HCT116 (cell line): Measurements from ENCODE around the gene NDUFA3. TPM values are rescaled to one million over a fixed set of nuclear protein-coding genes. Genes with fewer than 3 reads are reported as not detected.

ENCODE experiments used
- ATAC-seq: fragments of 200-7000 bp; cut with Tn5 transposase; 2 replicates; pipeline ENCODE4 v1.9.1; 2020; ENCODE audit warnings: mild to moderate bottlenecking, moderate library complexity
- BruUV-seq: library from RNA; stranded (reverse); fragments of 400-500 nt; replicated peaks from 2 replicates; lab custom pipeline; 2021; lab: Mats Ljungman, UMichigan
- CTCF ChIA-PET: fragments of 300-600 bp; sonication (Branson Sonifier 250); formaldehyde crosslinking; loops from one replicate; lab custom pipeline; 2021; ENCODE audit warnings: antibody characterized with exemption; lab: Charles Lee
- POLR2A ChIA-PET: fragments of 300-600, 350-600 bp; sonication (Branson Sonifier 250); formaldehyde crosslinking; loops from one replicate; lab custom pipeline; 2021; ENCODE audit warnings: antibody characterized with exemption; lab: Charles Lee
- RAD21 ChIA-PET, 2 experiments: fragments of 300-600 bp; sonication (Branson Sonifier 250); formaldehyde crosslinking; loops; one replicate each; lab custom pipeline; 2023; ENCODE audit warnings: low total read pairs in 2 of 2; ENCODE audit not compliant: uncharacterized antibody in 2 of 2, unreplicated experiment in 2 of 2, low non-redundant PET in 1 of 2; lab: Charles Lee
- DNase-seq: peaks from one replicate; pipeline ENCODE4 v3.0.0-alpha.2; 2010; ENCODE audit warnings: low read depth, low spot score
- H2AFZ ChIP-seq: fragments of 200-600 bp; shearing (Covaris generic), sonication (generic); 2 replicates; pipeline ENCODE4 v1.6.1; 2017; ENCODE audit warnings: low read depth, mixed run types, mixed read lengths, antibody characterized with exemption, low read length; ENCODE audit not compliant: poor library complexity, severe bottlenecking
- H3K27ac ChIP-seq: 2 replicates; pipeline ENCODE4 v1.5.1; 2012; ENCODE audit warnings: low read depth, low read length
- H3K27me3 ChIP-seq: fragments of 200-600 bp; sonication (generic); 2 replicates; pipeline ENCODE4 v1.6.1; 2016; ENCODE audit warnings: mixed run types, low read length, mixed read lengths; ENCODE audit not compliant: insufficient read depth
- H3K36me3 ChIP-seq, 2 experiments: fragments of 200-500 bp in 1 of 2; fragments of 200-600 bp in 1 of 2; sonication (Bioruptor generic) in 1 of 2; sonication (generic) in 1 of 2; 2 replicates each; pipeline versions ENCODE4 v1.5.1 to v1.6.1; 2014 to 2016; ENCODE audit warnings: low read length in 2 of 2, inconsistent platforms in 1 of 2, mixed read lengths in 1 of 2, mixed run types in 1 of 2; ENCODE audit not compliant: insufficient read depth in 2 of 2, control insufficient read depth in 1 of 2
- H3K4me1 ChIP-seq, 2 experiments: fragments of 200-600 bp in 1 of 2; sonication (generic) in 1 of 2; 2 replicates each; pipeline versions ENCODE4 v1.5.1 to v1.6.1; 2012 to 2017; ENCODE audit warnings: low read length in 2 of 2, inconsistent platforms in 1 of 2, mild to moderate bottlenecking in 1 of 2, mixed read lengths in 1 of 2, mixed run types in 1 of 2, moderate library complexity in 1 of 2; ENCODE audit not compliant: insufficient read depth in 2 of 2, control insufficient read depth in 1 of 2
- H3K4me2 ChIP-seq: fragments of 200-600 bp; sonication (generic); 2 replicates; pipeline ENCODE4 v1.6.1; 2017; ENCODE audit warnings: mixed run types, low read length, mixed read lengths
- H3K4me3 ChIP-seq, 2 experiments: fragments of 200-600 bp in 1 of 2; sonication (generic) in 1 of 2; replicated peaks in 1 of 2; 2 replicates each; pipeline ENCODE4 v1.5.1; 2011 to 2016; ENCODE audit warnings: low read length in 2 of 2, control low read depth in 1 of 2, low read depth in 1 of 2, mild to moderate bottlenecking in 1 of 2, mixed read lengths in 1 of 2, mixed run types in 1 of 2
- H3K79me2 ChIP-seq: fragments of 200-600 bp; sonication (generic); 2 replicates; pipeline ENCODE4 v1.6.1; 2017; ENCODE audit warnings: mild to moderate bottlenecking, mixed run types, low read length, moderate library complexity, mixed read lengths; ENCODE audit not compliant: insufficient read depth
- H3K9ac ChIP-seq: fragments of 200-600 bp; sonication (generic); 2 replicates; pipeline ENCODE4 v1.6.1; 2016; ENCODE audit warnings: low read length, mixed read lengths
- H3K9me2 ChIP-seq: fragments of 200-600 bp; sonication (generic), shearing (Covaris generic); 2 replicates; pipeline ENCODE4 v1.6.1; 2017; ENCODE audit warnings: mixed run types, mild to moderate bottlenecking, moderate library complexity; ENCODE audit not compliant: insufficient read depth
- H3K9me3 ChIP-seq, 2 experiments: fragments of 200-500 bp in 1 of 2; fragments of 200-600 bp in 1 of 2; sonication (Bioruptor generic) in 1 of 2; sonication (generic) in 1 of 2; 2 replicates each; pipeline ENCODE4 v1.6.1; 2014 to 2017; ENCODE audit warnings: low read length in 2 of 2, mixed read lengths in 2 of 2, inconsistent platforms in 1 of 2, low read depth in 1 of 2, mild to moderate bottlenecking in 1 of 2, mixed run types in 1 of 2, moderate library complexity in 1 of 2; ENCODE audit not compliant: control insufficient read depth in 1 of 2, insufficient read depth in 1 of 2
- H4K20me1 ChIP-seq: fragments of 200-600 bp; sonication (generic), shearing (Covaris generic); 2 replicates; pipeline ENCODE4 v1.6.1; 2017; ENCODE audit warnings: mixed run types, mild to moderate bottlenecking, moderate library complexity; ENCODE audit not compliant: insufficient read depth
- CEBPB ChIP-seq: IDR thresholded peaks from 2 replicates; pipeline ENCODE4 v1.6.1; 2012; ENCODE audit warnings: low read depth
- EZH2 ChIP-seq: fragments of 200-600 bp; sonication (generic); IDR thresholded peaks from 2 replicates; pipeline ENCODE4 v1.6.1; 2017; ENCODE audit warnings: antibody characterized with exemption, mixed run types
- JUND ChIP-seq: IDR thresholded peaks from 2 replicates; pipeline ENCODE4 v1.6.1; 2012
- POLR2AphosphoS5 ChIP-seq: IDR thresholded peaks from 2 replicates; pipeline ENCODE4 v1.6.1; 2011; ENCODE audit warnings: mild to moderate bottlenecking, low read depth, low read length, moderate library complexity
- SRF ChIP-seq: IDR thresholded peaks from 2 replicates; pipeline ENCODE4 v1.6.1; 2012; ENCODE audit warnings: low read depth
- TCF7L2 ChIP-seq: IDR thresholded peaks from 2 replicates; pipeline ENCODE4 v1.7.0; 2011; ENCODE audit warnings: borderline replicate concordance, inconsistent platforms; ENCODE audit not compliant: insufficient read depth, insufficient read length; ENCODE audit errors: extremely low read depth
- YY1 ChIP-seq: IDR thresholded peaks from 2 replicates; pipeline ENCODE4 v1.6.1; 2011; ENCODE audit warnings: low read length, low read depth, moderate library complexity, mild to moderate bottlenecking; ENCODE audit not compliant: insufficient replicate concordance; ENCODE audit errors: extremely low read depth
- intact Hi-C: fragments of 100-400 bp; cut with micrococcal nuclease; formaldehyde crosslinking; loops from 2 replicates; pipeline ENCODE4 v1.10.0; 2022
- total RNA-seq: library from RNA; stranded (reverse); gene quantifications from one replicate; pipeline ENCODE4 v1.2.1, GENCODE V29; 2021; ENCODE audit not compliant: unreplicated experiment

The NDUFA3 gene
- total RNA-seq, 1 experiment from 2014 or later: 149 TPM

DNA sequence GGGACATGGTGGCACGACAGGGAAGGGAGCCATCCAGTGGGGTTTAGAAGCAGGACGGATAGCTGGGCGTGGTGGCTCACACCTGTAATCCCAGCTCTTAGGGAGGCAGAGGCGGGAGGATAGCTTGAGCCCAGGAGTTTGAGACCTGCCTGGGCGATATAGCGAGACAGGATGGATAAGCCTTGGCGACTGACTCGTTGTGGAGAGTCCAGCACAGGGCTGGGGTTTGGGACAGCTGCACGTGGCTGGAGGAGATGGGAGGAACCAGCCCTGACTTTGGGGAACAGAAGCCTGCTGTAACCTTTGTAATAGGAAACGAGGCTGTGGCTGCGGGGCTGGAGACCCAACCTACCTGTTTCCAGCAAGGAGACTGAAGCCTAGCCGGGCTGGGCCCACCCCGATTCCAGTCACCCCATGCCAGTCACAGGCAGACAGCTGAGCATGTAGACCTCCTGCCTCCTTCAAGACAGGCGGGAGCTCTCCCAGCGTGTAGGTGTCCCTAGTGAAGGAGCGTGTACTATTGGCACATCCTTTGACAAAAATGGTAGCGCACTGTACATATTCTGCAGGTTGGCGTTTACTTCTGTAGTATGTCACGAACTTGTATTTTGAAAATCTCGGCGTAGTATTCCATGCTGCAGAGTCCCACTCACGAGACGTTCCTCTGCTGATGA, 48.8 kb downstream of the NDUFA3 start:
- Histone ChIP-seq H3K4me1 (no peaks in the 10 kb centered on the region), H3K9ac (no peak overlapping the region), H3K9me3 (no peaks in the 10 kb centered on the region), H3K36me3 (peaks cover 60 to 71% of the 10 kb centered on the region in 2 experiments; a peak in 3 of 4 replicates), H3K4me2 (no peak overlapping the region), H3K27ac (no peak overlapping the region), H3K27me3 (no peaks in the 10 kb centered on the region), H3K4me3 (no peak overlapping the region), H3K9me2 (no peaks in the 10 kb centered on the region), H3K79me2 (0 out of 2 replicates have a peak, but pooled peaks cover under 1% of the 10 kb centered on the region), H2AFZ (no peak overlapping the region), H4K20me1 (no peaks in the 10 kb centered on the region)
- TF ChIP-seq POLR2AphosphoS5 (peak; percentile 22; the same call in 1 of the 2 replicates), CEBPB (no peak), EZH2 (no peak)
- no peak for ATAC-seq
- intact Hi-C loops: no loop called here
- POLR2A ChIA-PET: interaction anchor here (1.1 kb wide), 1 partner anchor 8 kb away, joined by 4 read pairs; the partner anchor contains the start of gene LENG1
- CTCF ChIA-PET: no interaction called here
- BruUV-seq: no TSS peak
- RAD21 ChIA-PET: no interaction called here
- DNase-seq: no peak

DNA sequence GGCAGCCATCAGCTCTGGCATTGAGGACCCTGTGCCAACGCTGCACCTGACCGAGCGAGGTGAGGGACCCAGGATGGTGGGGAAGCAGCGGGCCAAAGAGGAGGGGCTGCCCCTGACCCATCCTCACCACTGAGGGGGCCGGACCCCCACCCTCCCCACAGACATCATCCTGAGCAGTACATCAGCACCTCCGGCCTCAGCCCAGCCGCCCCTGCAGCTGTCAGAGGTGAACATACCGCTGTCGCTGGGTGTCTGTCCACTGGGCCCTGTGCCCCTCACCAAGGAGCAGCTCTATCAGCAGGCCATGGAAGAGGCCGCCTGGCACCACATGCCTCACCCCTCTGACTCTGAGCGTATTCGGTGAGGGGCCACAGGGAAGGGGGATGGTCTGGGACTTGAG, 49.6 kb downstream of the NDUFA3 start:
- Histone ChIP-seq H3K27ac (no peak overlapping the region), H3K79me2 (no peaks in the 10 kb centered on the region), H3K4me1 (no peaks in the 10 kb centered on the region)
- CTCF ChIA-PET: no interaction called here
- TF ChIP-seq EZH2 (no peak), TCF7L2 (no peak), SRF (no peak), CEBPB (no peak), YY1 (no peak), JUND (no peak)
- TF ChIP-seq, all 23 proteins: peak for 0
- H3K4me3 ChIP-seq: no peak overlapping the region
- BruUV-seq: no TSS peak
- H3K36me3 ChIP-seq: peaks cover 60 to 71% of the 10 kb centered on the region in 2 experiments; a peak in 3 of 4 replicates
- intact Hi-C loops: no loop called here
- H3K9me2 ChIP-seq: no peaks in the 10 kb centered on the region
- H2AFZ ChIP-seq: no peak overlapping the region
- DNase-seq (no peak), ATAC-seq (no peak)
- H3K4me2 ChIP-seq: no peak overlapping the region
- ChIA-PET RAD21 (no interaction called here), POLR2A (no interaction called here)
- H3K9me3 ChIP-seq: no peaks in the 10 kb centered on the region
- H3K9ac ChIP-seq: no peak overlapping the region
- no peaks in the 10 kb centered on the region for H4K20me1 ChIP-seq
- H3K27me3 ChIP-seq: no peaks in the 10 kb centered on the region
